Ishikawa (cell line): ENCODE results near the gene CEP104.

Experiments
- CEBPB ChIP-seq: IDR thresholded peaks from 2 replicates; pipeline ENCODE4 v1.6.1; 2012
- CREB1 ChIP-seq: IDR thresholded peaks from 2 replicates; pipeline ENCODE4 v1.6.1; 2012; ENCODE audit warnings: low read depth
- EGR1 ChIP-seq: IDR thresholded peaks from 2 replicates; pipeline ENCODE4 v1.6.1; 2012
- EP300 ChIP-seq: IDR thresholded peaks from 2 replicates; pipeline ENCODE4 v1.6.1; 2012; ENCODE audit warnings: borderline replicate concordance
- FOXM1 ChIP-seq: IDR thresholded peaks from 2 replicates; pipeline ENCODE4 v1.6.1; 2012; ENCODE audit warnings: low read depth, borderline replicate concordance
- MAX ChIP-seq: IDR thresholded peaks from 2 replicates; pipeline ENCODE4 v1.6.1; 2012
- NFIC ChIP-seq: IDR thresholded peaks from 2 replicates; pipeline ENCODE4 v1.6.1; 2012
- TAF1 ChIP-seq: IDR thresholded peaks from 2 replicates; pipeline ENCODE4 v1.6.1; 2012; ENCODE audit warnings: low read depth, mild to moderate bottlenecking
- TEAD4 ChIP-seq: IDR thresholded peaks from 2 replicates; pipeline ENCODE4 v1.6.1; 2012

DNA sequence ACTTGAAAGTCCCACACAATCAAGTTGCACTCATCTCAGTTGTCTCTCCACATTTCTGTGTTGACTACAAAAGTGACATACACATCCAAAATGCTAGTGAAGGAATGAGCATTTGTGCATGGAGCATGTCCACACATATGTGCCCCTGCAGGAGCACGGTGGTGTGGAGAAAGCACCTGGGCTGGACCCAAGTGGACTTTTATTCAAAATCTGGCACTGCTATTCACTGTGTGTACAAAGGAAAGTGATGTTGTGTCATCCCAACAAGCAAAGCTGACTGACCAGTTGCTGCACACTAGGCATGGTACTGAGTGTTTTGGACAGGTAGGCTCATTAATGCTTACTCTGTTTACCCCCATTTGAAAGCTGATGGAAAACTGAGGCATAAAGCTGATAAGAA is 19.3 kb downstream of the CEP104 start:
- TF ChIP-seq NFIC (no peak), EP300 (no peak), TAF1 (no peak), CREB1 (no peak), FOXM1 (no peak), CEBPB (no peak), EGR1 (no peak), MAX (no peak), TEAD4 (no peak)
